ENCODE measurements around the gene MTUS2.

DNA sequence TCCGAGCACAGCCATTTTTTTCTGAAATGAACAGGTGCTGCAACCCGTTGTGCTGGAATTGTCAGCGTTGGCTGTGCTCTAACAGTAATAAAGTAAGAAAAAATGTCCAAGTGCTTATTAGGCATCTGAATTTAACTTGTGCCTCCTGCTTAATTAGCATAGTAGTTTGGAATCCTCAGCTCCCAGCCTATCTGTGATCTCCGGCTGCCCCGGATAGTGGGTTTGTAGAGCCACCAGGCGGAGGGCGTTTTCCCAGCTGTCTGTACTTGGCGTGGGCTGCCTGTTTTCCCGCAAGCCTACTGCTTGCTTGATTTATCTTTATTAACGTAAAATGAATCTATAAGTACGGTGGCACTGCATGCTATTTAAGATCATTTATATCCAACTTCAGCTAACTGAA is 137.9 kb downstream of the MTUS2 start:
- TF ChIP-seq RAD21 (IDR thresholded peaks at IDR 0.05; ENCODE audit: insufficient read depth, low read depth, low read length) (no peak), EP300 (IDR thresholded peaks at IDR 0.05; ENCODE audit: borderline replicate concordance in 1 of 2, control insufficient read depth in 1 of 2, low read depth in 2 of 2, low read length in 2 of 2) (no peak), POU2F2 (IDR thresholded peaks at IDR 0.05; ENCODE audit: borderline replicate concordance, low read depth, low read length) (no peak), POLR2A (IDR thresholded peaks at IDR 0.05; ENCODE audit: low read depth, low read length) (no peak), IKZF1 (conservative IDR thresholded peaks at IDR 0.05) (no peak), ZSCAN29 (IDR thresholded peaks at IDR 0.05) (no peak)
- TF ChIP-seq, protein P1, sequence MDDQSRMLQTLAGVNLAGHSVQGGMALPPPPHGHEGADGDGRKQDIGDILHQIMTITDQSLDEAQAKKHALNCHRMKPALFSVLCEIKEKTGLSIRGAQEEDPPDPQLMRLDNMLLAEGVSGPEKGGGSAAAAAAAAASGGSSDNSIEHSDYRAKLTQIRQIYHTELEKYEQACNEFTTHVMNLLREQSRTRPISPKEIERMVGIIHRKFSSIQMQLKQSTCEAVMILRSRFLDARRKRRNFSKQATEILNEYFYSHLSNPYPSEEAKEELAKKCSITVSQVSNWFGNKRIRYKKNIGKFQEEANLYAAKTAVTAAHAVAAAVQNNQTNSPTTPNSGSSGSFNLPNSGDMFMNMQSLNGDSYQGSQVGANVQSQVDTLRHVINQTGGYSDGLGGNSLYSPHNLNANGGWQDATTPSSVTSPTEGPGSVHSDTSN (IDR thresholded peaks at IDR 0.05; ENCODE audit: insufficient replicate concordance, low read depth, low read length), result no peak
- TF ChIP-seq, protein P2, sequence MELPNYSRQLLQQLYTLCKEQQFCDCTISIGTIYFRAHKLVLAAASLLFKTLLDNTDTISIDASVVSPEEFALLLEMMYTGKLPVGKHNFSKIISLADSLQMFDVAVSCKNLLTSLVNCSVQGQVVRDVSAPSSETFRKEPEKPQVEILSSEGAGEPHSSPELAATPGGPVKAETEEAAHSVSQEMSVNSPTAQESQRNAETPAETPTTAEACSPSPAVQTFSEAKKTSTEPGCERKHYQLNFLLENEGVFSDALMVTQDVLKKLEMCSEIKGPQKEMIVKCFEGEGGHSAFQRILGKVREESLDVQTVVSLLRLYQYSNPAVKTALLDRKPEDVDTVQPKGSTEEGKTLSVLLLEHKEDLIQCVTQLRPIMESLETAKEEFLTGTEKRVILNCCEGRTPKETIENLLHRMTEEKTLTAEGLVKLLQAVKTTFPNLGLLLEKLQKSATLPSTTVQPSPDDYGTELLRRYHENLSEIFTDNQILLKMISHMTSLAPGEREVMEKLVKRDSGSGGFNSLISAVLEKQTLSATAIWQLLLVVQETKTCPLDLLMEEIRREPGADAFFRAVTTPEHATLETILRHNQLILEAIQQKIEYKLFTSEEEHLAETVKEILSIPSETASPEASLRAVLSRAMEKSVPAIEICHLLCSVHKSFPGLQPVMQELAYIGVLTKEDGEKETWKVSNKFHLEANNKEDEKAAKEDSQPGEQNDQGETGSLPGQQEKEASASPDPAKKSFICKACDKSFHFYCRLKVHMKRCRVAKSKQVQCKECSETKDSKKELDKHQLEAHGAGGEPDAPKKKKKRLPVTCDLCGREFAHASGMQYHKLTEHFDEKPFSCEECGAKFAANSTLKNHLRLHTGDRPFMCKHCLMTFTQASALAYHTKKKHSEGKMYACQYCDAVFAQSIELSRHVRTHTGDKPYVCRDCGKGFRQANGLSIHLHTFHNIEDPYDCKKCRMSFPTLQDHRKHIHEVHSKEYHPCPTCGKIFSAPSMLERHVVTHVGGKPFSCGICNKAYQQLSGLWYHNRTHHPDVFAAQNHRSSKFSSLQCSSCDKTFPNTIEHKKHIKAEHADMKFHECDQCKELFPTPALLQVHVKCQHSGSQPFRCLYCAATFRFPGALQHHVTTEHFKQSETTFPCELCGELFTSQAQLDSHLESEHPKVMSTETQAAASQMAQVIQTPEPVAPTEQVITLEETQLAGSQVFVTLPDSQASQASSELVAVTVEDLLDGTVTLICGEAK (IDR thresholded peaks at IDR 0.05; ENCODE audit: borderline replicate concordance), result no peak
- TF ChIP-seq, protein P3, sequence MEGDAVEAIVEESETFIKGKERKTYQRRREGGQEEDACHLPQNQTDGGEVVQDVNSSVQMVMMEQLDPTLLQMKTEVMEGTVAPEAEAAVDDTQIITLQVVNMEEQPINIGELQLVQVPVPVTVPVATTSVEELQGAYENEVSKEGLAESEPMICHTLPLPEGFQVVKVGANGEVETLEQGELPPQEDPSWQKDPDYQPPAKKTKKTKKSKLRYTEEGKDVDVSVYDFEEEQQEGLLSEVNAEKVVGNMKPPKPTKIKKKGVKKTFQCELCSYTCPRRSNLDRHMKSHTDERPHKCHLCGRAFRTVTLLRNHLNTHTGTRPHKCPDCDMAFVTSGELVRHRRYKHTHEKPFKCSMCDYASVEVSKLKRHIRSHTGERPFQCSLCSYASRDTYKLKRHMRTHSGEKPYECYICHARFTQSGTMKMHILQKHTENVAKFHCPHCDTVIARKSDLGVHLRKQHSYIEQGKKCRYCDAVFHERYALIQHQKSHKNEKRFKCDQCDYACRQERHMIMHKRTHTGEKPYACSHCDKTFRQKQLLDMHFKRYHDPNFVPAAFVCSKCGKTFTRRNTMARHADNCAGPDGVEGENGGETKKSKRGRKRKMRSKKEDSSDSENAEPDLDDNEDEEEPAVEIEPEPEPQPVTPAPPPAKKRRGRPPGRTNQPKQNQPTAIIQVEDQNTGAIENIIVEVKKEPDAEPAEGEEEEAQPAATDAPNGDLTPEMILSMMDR (IDR thresholded peaks at IDR 0.05 in 2 of 3, conservative IDR thresholded peaks at IDR 0.05 in 1 of 3; ENCODE audit: control insufficient read depth in 2 of 3, extremely low read depth in 1 of 3, insufficient read depth in 1 of 3, low read depth in 3 of 3, low read length in 3 of 3), result no peak
- TF ChIP-seq, protein P4, sequence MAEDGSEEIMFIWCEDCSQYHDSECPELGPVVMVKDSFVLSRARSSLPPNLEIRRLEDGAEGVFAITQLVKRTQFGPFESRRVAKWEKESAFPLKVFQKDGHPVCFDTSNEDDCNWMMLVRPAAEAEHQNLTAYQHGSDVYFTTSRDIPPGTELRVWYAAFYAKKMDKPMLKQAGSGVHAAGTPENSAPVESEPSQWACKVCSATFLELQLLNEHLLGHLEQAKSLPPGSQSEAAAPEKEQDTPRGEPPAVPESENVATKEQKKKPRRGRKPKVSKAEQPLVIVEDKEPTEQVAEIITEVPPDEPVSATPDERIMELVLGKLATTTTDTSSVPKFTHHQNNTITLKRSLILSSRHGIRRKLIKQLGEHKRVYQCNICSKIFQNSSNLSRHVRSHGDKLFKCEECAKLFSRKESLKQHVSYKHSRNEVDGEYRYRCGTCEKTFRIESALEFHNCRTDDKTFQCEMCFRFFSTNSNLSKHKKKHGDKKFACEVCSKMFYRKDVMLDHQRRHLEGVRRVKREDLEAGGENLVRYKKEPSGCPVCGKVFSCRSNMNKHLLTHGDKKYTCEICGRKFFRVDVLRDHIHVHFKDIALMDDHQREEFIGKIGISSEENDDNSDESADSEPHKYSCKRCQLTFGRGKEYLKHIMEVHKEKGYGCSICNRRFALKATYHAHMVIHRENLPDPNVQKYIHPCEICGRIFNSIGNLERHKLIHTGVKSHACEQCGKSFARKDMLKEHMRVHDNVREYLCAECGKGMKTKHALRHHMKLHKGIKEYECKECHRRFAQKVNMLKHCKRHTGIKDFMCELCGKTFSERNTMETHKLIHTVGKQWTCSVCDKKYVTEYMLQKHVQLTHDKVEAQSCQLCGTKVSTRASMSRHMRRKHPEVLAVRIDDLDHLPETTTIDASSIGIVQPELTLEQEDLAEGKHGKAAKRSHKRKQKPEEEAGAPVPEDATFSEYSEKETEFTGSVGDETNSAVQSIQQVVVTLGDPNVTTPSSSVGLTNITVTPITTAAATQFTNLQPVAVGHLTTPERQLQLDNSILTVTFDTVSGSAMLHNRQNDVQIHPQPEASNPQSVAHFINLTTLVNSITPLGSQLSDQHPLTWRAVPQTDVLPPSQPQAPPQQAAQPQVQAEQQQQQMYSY (CRISPR knock-in tag; IDR thresholded peaks at IDR 0.05), result no peak
